Anterior cingulate cortex (tissue), 58 donors: Measurements from ENCODE around the gene RHOA.
"Not testable (repeated sequence)": the region's sequence is repeated elsewhere in the genome, so short reads cannot be mapped to it uniquely, and the experiment has no call there.

Experiments
- DNase-seq, 58 donors: peaks; one replicate each; lab custom pipeline; 2025; lab: John Stamatoyannopoulos, UW

Gene RHOA

DNA sequence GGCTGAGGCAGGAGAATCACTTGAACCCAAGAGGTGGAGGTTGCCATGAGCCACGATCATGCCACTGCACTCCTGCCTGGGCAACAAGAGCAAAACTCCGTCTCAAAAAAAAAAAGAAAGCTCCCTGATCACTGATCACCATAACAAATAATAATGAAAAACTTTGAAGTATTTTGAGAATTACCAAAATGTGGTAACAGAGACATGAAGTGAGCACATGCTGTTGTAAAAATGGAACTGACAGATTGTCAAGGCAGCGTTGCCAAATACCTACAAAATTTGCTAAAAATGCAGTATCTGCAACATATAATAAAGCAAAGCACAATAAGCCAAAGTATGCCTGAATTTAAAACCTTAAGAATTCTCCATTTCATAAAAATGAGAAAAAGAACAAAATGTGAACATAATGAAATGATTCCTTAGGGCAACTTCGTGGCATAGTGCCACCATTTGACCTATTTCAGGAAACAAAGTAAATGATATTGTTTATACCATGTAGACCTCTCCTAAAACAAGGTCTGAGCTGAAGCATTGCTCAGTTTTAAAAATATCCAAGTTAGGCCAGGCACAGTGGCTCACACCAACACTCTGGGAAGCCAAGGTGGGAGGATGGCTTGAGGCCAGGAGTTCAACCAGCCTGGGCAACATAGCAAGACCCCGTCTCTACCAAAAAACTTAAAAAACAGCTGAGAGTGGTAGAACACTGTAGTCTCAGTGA, 77.7 kb downstream of the RHOA start:
- DNase-seq, result no peak

DNA sequence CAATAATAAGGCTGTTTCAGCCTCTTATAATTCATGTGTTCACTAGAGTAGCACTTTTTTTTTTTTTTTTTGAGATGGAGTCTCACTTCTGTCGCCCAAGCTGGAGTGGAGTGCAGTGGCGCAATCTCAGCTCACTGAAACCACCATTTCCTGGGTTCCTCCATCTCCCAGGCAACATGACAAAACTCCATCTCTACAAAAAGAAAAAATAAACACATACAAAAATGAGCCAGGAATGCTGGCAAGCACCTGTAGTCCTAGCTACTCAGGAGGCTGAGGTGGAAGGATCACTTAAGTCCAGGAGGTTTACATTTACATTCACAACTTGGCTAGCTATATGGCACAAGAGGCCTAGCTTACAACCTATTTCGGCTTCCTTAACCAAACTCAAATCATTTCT, 78.7 kb downstream of the RHOA start:
- peak in 3 of 58 donors; percentile 1 to 17 (median 5) for DNase-seq

DNA sequence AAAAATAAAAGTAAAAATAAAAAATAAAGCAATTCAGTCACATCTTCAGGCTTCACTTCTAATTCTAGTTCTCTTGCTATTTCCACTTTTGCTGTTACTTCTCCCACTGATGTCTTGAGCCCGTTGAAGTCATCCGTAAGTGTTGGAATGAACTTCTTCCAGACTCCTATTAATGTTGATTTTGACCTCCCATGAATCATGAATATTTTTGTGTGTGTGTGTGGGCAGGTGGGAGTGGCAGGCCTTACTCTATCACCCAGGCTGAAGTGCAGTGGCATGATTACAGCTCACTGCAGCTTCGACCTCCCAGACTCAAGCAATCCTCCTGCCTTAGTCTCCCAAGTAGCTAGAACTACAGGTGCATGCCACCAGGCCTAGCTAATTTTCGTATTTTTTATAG, 82.6 kb downstream of the RHOA start:
- DNase-seq, result no peak

DNA sequence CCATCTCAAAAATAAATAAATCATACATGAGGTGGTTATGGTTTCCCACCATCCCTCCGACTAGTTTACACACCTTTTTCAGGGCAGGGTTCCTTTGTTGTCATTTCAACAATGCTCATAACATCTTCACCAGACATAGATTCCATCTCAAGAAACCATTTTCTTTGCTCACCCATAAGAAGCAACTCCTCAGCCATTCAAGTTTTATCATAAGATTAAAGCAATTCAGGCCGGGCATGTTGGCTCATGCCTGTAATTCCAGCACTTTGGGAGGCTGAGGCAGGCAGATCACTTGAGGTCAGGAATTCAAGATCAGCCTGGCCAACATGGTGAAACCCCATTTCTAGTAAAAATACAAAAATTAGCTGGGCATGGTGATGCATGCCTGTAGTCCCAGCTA, 83.4 kb downstream of the RHOA start:
- not testable (repeated sequence) for DNase-seq

DNA sequence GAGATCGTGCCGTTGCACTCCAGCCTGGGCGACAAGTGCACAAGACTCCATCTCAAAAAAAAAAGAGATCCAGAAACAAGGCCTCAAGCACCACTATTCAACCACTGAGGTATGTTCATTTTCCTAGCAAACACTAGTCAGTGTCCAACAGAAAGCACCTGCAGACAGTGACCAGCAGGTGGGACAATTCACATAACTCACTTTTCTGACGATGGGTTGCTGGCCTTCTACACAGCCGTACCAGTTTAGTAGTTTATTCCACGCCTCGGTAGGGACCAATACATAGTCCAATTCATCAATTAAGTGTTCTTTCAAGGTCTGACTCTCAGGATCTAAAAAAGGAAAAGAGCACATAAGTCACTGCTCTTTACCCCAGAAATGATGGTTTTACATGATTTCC, 84.3 kb downstream of the RHOA start:
- no peak for DNase-seq

DNA sequence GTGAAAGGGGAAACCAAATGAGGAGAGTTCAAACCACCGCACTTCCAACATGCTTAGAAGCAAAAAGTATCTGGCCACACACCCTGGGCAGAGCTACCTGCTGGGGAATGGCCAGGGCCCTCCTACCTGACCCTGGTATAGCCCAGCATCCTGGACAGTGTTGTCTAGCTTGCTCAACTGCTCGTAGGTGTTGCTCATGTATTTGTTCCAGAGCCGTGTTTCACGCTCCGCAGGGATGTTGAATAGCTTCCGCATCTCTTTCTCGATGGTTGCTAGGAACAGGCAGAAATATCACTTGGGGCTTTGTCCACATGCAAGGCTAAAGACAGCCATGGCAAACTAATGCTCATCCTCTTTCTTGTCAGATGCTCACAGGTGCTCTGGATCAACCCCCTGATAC, 87.0 kb downstream of the RHOA start:
- DNase-seq, result no peak

DNA sequence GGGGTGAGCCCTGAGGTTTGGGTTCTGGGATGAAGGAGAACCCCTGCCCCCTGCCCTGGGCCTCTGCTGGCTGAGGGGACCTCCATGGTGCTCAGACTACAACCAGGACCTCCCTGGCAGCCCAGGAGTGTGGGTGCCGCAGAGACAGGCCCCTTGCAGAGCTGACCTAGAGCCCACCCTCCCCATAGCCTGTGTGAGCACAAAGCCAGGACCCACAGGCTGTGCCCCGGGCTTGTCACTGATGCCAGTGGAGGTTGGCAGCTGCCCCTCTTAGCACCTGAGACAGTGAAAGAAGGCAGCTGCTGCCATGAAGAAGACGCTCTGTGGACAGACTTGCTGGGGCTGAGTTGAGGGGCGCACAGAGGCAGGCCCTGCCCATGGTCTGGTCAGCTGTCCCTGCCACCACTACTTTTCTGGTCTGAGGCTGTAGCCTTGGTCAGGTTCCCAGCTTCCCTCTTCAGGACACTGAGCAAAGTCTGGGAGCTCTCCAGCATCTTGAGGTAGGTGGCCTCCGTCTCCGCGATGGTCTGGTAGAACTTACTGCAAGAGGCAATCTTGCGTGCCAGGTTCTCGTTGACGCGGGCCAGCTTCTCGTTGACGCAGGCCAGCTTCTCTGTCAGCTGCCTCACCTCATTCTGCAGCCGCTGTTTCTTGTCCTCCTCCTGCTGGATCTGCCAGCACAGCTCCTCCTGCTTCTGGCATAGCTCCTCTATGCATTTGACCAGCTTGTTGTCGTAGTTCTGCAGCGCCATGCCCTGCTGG, 94.9 kb downstream of the RHOA start:
- DNase-seq, result peak in 31 of 58 donors; percentile 3 to 65 (median 35)

DNA sequence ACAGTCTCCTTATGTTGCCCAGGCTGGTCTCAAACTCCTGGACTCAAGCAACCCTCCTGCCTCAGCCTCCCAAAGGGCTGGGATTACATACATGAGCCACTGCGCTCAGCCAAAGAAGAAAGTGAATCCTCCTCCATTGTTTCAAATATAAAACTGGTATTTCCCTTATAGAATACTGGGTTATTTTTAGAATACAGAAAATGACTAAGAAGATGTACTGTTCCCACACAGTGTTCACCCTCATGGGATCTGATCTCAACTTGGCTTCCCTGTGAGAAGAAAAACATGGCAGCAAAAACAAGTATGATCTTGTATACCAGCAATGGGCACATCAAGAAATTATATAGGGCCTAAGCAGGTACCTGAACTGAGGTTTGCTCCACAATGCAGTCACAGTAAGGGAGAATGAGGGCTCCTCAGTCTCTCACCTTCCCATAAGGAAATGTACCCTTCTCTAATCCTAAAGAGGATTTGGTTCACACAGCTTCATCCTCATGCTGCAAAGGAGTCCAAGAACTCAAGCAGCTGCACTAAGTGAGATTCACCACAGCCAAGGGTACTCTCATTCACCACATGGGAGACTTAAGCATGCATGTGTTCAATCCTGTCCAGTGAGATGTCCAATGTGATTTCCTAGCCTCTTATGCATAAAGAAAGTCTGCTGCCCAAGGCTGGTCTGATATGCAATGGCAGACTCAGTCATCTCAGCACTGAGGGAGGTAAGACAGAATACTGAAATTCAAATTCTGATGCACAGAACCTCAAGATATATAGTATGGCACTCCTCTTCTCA, 97.7 kb downstream of the RHOA start:
- no peak for DNase-seq

DNA sequence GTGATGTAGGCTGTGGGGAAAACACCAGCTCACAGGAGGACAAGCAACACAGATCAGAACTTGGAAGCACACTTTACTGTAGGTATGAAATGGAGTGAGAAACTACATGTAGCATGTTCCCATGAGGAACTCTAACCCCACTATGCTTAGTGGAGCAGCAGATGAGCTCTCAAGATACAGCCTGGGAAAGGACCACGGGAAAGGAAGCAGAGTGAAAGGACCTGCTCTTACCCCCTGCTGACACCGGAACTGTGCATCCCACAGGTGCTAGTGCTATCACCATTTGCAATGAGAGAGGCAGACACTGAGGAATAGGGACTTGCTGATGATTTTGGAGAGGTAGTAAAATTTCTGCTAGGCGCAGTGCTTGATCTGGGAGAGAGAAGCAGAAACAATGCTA, 100.5 kb downstream of the RHOA start:
- no peak for DNase-seq

DNA sequence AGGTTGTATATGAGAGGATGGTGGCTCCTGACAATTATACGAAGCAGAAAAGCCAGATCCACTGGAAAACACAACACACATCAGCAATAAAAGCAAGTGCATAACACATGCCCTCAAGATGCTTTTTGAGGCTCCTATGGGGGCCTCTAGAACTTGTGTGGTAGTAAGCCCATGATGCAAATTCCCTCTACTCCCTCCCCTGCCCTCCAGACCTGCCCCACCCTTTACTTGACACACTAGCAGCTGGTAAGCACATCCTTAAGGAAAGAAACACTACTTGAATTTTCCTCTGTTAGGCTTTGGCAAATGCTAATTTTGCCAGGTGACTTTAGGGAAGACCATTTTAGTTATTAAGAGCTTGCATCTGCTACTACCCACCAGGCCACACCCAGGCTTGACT, 101.1 kb downstream of the RHOA start:
- DNase-seq, result no peak
